GM12878 (cell line): ENCODE results near the gene BIRC5. TPM values are rescaled to one million over a fixed set of nuclear protein-coding genes. Genes with fewer than 3 reads are reported as not detected.

ENCODE experiments used
- BHLHE40 ChIP-seq, 2 experiments: fragments of 450-650 bp in 1 of 2; IDR thresholded peaks; 2 replicates each; pipeline ENCODE4 v1.6.1; 2011 to 2017; ENCODE audit warnings: low read depth in 2 of 2, borderline replicate concordance in 1 of 2, improper control_type of control experiment in 1 of 2, low read length in 1 of 2, mild to moderate bottlenecking in 1 of 2
- BMI1 ChIP-seq: fragments of 450-650 bp; IDR thresholded peaks from 2 replicates; pipeline ENCODE4 v1.6.1; 2016; ENCODE audit warnings: mild to moderate bottlenecking, moderate library complexity, borderline replicate concordance
- BRCA1 ChIP-seq: IDR thresholded peaks from 2 replicates; pipeline ENCODE4 v1.6.1; 2011; ENCODE audit warnings: low read depth, low read length, improper control_type of control experiment
- CBX3 ChIP-seq: fragments of 200-600 bp; sonication (generic); IDR thresholded peaks from 2 replicates; pipeline ENCODE4 v1.6.1; 2016; ENCODE audit warnings: low read depth, borderline replicate concordance
- CHD4 ChIP-seq: fragments of 200-600 bp; sonication (generic); IDR thresholded peaks from 2 replicates; pipeline ENCODE4 v1.6.1; 2016; ENCODE audit warnings: mild to moderate bottlenecking
- EED ChIP-seq: sonication (generic); IDR thresholded peaks from 2 replicates; pipeline ENCODE4 v1.6.1; 2016; ENCODE audit warnings: antibody characterized with exemption, low read depth
- ESRRA ChIP-seq: IDR thresholded peaks from 2 replicates; pipeline ENCODE4 v1.6.1; 2012; ENCODE audit warnings: mild to moderate bottlenecking, low read length, improper control_type of control experiment
- FOXM1 ChIP-seq: IDR thresholded peaks from 2 replicates; pipeline ENCODE4 v1.6.1; 2012; ENCODE audit warnings: low read depth, mild to moderate bottlenecking, inconsistent platforms, low read length, moderate library complexity
- KAT2A ChIP-seq: conservative IDR thresholded peaks from 2 replicates; pipeline ENCODE4 v1.6.1; 2011; ENCODE audit warnings: low read depth, low read length; ENCODE audit not compliant: control insufficient read depth
- KDM1A ChIP-seq: fragments of 200-600 bp; sonication (generic); IDR thresholded peaks from 2 replicates; pipeline ENCODE4 v1.6.1; 2016; ENCODE audit warnings: borderline replicate concordance
- PAX5 ChIP-seq: IDR thresholded peaks from 2 replicates; pipeline ENCODE4 v1.6.1; 2011; ENCODE audit warnings: low read depth, low read length, borderline replicate concordance
- PAX8 ChIP-seq: fragments of 450-650 bp; IDR thresholded peaks from 2 replicates; pipeline ENCODE4 v1.6.1; 2017; ENCODE audit warnings: mild to moderate bottlenecking, moderate library complexity
- POLR2A ChIP-seq: IDR thresholded peaks from 2 replicates; pipeline ENCODE4 v1.6.1; 2011; ENCODE audit warnings: low read depth, mild to moderate bottlenecking, low read length
- SREBF2 ChIP-seq: IDR thresholded peaks from 2 replicates; pipeline ENCODE4 v1.6.1; 2012; ENCODE audit warnings: mild to moderate bottlenecking, low read length
- SRF ChIP-seq, 2 experiments: IDR thresholded peaks; 2 replicates each; pipeline ENCODE4 v1.6.1; 2011; ENCODE audit warnings: low read depth in 2 of 2, low read length in 2 of 2, mild to moderate bottlenecking in 1 of 2, moderate library complexity in 1 of 2
- WRNIP1 ChIP-seq: IDR thresholded peaks from 2 replicates; pipeline ENCODE4 v1.6.1; 2011; ENCODE audit warnings: low read depth, low read length, improper control_type of control experiment, borderline replicate concordance
- YBX1 ChIP-seq: fragments of 450-650 bp; IDR thresholded peaks from 2 replicates; pipeline ENCODE4 v1.6.1; 2016; ENCODE audit warnings: antibody characterized with exemption
- polyA plus RNA-seq, 11 experiments: library from polyadenylated mRNA; depleted of rRNA in 4 of 11; unstranded in 6 of 11; stranded (reverse) in 5 of 11; fragments of >200 nt; fragmentation: Nextera tagmentation in 4 of 11; fragmentation: Illumina TruSeq in 1 of 11; extraction: Ambion mirVana in 4 of 11; extraction: Trizol in 1 of 11; gene quantifications; 1 replicate in 1 of 11; 2 replicates in 10 of 11; pipeline versions ENCODE4 v1.2.1 to v1.2.3, GENCODE V29; 2011 to 2016; ENCODE audit warnings: inconsistent platforms in 2 of 11, missing spikeins in 2 of 11, low read depth in 1 of 11
- total RNA-seq, 4 experiments: library from RNA; depleted of rRNA in 3 of 4; stranded (reverse); fragments of >200 nt in 3 of 4; fragmentation: Illumina TruSeq in 1 of 4; extraction: Trizol in 1 of 4; gene quantifications; 2 replicates each; pipeline versions ENCODE4 v1.2.1 to v1.2.3, GENCODE V29; 2013 to 2021
- TF ChIP-seq, protein P1 (sequence below): fragments of 150-350 bp; IDR thresholded peaks from 2 replicates; pipeline ENCODE4 v1.6.1; 2014; ENCODE audit warnings: mild to moderate bottlenecking, low read depth, low read length
- TF ChIP-seq, protein P2 (sequence below): fragments of 450-650 bp; IDR thresholded peaks from 2 replicates; pipeline ENCODE4 v1.6.1; 2017; ENCODE audit warnings: mild to moderate bottlenecking
- TF ChIP-seq, protein P3 (sequence below): fragments of 450-650 bp; IDR thresholded peaks from 2 replicates; pipeline ENCODE4 v1.6.1; 2014; ENCODE audit warnings: mild to moderate bottlenecking
- TF ChIP-seq, protein P4 (sequence below): IDR thresholded peaks from 2 replicates; pipeline ENCODE4 v1.6.1; 2012; ENCODE audit warnings: low read length, inconsistent platforms
- TF ChIP-seq, protein P5 (sequence below): fragments of 450-650 bp; IDR thresholded peaks from 2 replicates; pipeline ENCODE4 v1.6.1; 2017; ENCODE audit warnings: antibody characterized with exemption, mild to moderate bottlenecking, moderate library complexity

BIRC5 gene
- total and polyA plus RNA-seq, 10 of the 15 experiments (the other 5 are each of a cell fraction or from before 2014, with no cell fraction given) = 41.0 to 175 (median 90.8) TPM

DNA sequence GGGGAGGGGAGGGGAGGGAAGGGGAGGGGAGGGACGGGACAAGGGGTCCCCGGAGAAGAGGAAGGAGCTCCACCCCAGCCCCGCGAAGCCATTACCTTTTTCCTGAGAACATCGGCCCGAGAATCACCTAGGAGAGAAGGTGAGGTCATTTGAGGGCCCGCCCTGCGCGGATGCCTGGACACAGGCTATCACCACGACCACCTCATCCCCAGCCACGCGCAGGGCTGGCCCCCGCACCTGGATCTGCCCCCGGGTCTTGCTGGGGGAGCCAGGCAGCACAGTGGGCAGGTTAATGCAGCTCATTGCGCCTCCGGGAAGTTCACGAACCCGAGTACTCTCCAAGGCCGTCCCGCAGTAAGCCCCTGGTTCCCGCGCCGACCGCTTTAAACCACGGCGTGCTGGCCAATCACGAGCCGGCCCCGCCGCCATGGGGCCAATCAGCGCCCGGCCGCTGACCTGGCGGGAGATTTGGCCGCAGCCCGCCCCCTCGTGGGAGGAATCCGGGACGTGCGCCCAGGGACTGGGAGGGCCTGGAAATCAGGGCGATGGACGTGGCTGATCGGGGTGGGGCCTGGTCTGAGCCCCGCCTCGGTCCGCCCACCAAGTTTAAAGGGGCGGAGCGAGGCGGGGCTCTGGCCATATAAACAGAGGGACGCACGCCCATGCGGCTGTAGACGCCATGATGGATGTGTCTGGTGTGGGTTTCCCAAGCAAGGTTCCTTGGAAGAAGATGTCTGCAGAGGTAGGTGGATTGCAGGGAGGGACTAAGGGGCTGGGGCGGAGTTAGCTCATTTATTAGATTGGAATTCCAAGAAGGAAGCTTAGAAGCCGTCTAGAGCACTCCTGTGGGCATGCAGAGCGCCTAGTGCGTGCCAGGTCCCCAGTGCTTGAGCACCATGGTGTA lies 27.1 kb upstream of the BIRC5 start, which contains the start of the genes AFMID and TK1 (continued):
- TF ChIP-seq SREBF2 (no peak), CBX3 (no peak), KAT2A (no peak), BRCA1 (no peak), ESRRA (no peak), CHD4 (no peak), PAX8 (no peak), SRF (IDR thresholded peaks at IDR 0.05; ENCODE audit: low read depth in 2 of 2, low read length in 2 of 2) (no peak), BHLHE40 (IDR thresholded peaks at IDR 0.05; ENCODE audit: borderline replicate concordance in 1 of 2, low read depth in 2 of 2, low read length in 1 of 2) (peak; percentile 58 to 83; a peak in 3 of 4 replicates), WRNIP1 (peak; percentile 27; the same call in 1 of the 2 replicates), EED (peak; percentile 97), KDM1A (no peak), FOXM1 (peak; percentile 83), BMI1 (no peak), PAX5 (no peak), YBX1 (no peak), POLR2A (peak; percentile 94)
- TF ChIP-seq, protein P1, sequence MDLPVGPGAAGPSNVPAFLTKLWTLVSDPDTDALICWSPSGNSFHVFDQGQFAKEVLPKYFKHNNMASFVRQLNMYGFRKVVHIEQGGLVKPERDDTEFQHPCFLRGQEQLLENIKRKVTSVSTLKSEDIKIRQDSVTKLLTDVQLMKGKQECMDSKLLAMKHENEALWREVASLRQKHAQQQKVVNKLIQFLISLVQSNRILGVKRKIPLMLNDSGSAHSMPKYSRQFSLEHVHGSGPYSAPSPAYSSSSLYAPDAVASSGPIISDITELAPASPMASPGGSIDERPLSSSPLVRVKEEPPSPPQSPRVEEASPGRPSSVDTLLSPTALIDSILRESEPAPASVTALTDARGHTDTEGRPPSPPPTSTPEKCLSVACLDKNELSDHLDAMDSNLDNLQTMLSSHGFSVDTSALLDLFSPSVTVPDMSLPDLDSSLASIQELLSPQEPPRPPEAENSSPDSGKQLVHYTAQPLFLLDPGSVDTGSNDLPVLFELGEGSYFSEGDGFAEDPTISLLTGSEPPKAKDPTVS = no peak
- TF ChIP-seq, protein P2, sequence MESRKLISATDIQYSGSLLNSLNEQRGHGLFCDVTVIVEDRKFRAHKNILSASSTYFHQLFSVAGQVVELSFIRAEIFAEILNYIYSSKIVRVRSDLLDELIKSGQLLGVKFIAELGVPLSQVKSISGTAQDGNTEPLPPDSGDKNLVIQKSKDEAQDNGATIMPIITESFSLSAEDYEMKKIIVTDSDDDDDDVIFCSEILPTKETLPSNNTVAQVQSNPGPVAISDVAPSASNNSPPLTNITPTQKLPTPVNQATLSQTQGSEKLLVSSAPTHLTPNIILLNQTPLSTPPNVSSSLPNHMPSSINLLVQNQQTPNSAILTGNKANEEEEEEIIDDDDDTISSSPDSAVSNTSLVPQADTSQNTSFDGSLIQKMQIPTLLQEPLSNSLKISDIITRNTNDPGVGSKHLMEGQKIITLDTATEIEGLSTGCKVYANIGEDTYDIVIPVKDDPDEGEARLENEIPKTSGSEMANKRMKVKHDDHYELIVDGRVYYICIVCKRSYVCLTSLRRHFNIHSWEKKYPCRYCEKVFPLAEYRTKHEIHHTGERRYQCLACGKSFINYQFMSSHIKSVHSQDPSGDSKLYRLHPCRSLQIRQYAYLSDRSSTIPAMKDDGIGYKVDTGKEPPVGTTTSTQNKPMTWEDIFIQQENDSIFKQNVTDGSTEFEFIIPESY = no peak
- TF ChIP-seq, protein P3, sequence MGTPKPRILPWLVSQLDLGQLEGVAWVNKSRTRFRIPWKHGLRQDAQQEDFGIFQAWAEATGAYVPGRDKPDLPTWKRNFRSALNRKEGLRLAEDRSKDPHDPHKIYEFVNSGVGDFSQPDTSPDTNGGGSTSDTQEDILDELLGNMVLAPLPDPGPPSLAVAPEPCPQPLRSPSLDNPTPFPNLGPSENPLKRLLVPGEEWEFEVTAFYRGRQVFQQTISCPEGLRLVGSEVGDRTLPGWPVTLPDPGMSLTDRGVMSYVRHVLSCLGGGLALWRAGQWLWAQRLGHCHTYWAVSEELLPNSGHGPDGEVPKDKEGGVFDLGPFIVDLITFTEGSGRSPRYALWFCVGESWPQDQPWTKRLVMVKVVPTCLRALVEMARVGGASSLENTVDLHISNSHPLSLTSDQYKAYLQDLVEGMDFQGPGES = peak; percentile 38; the same call in 1 of the 2 replicates
- TF ChIP-seq, protein P4, sequence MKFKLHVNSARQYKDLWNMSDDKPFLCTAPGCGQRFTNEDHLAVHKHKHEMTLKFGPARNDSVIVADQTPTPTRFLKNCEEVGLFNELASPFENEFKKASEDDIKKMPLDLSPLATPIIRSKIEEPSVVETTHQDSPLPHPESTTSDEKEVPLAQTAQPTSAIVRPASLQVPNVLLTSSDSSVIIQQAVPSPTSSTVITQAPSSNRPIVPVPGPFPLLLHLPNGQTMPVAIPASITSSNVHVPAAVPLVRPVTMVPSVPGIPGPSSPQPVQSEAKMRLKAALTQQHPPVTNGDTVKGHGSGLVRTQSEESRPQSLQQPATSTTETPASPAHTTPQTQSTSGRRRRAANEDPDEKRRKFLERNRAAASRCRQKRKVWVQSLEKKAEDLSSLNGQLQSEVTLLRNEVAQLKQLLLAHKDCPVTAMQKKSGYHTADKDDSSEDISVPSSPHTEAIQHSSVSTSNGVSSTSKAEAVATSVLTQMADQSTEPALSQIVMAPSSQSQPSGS = no peak
- TF ChIP-seq, protein P5, sequence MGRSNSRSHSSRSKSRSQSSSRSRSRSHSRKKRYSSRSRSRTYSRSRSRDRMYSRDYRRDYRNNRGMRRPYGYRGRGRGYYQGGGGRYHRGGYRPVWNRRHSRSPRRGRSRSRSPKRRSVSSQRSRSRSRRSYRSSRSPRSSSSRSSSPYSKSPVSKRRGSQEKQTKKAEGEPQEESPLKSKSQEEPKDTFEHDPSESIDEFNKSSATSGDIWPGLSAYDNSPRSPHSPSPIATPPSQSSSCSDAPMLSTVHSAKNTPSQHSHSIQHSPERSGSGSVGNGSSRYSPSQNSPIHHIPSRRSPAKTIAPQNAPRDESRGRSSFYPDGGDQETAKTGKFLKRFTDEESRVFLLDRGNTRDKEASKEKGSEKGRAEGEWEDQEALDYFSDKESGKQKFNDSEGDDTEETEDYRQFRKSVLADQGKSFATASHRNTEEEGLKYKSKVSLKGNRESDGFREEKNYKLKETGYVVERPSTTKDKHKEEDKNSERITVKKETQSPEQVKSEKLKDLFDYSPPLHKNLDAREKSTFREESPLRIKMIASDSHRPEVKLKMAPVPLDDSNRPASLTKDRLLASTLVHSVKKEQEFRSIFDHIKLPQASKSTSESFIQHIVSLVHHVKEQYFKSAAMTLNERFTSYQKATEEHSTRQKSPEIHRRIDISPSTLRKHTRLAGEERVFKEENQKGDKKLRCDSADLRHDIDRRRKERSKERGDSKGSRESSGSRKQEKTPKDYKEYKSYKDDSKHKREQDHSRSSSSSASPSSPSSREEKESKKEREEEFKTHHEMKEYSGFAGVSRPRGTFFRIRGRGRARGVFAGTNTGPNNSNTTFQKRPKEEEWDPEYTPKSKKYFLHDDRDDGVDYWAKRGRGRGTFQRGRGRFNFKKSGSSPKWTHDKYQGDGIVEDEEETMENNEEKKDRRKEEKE = no peak
